K562 (cell line): ENCODE results near the gene FDX2. TPM values are rescaled to one million over a fixed set of nuclear protein-coding genes. Genes with fewer than 3 reads are reported as not detected.

ENCODE experiments used
- MBD2 ChIP-seq: sonication (generic); IDR thresholded peaks from 2 replicates; pipeline ENCODE4 v1.6.1; 2016; ENCODE audit warnings: low read depth, borderline replicate concordance
- MGA ChIP-seq: fragments of 450-650 bp; IDR thresholded peaks from 2 replicates; pipeline ENCODE4 v1.6.1; 2016; ENCODE audit warnings: mild to moderate bottlenecking, moderate library complexity
- PRDM10 ChIP-seq: fragments of 450-650 bp; IDR thresholded peaks from 2 replicates; pipeline ENCODE4 v1.6.1; 2018; ENCODE audit not compliant: partially characterized antibody
- THAP12 ChIP-seq: fragments of 250-450 bp; sonication (Bioruptor Pico); IDR thresholded peaks from 2 replicates; pipeline ENCODE4 v1.9.0; 2021; ENCODE audit warnings: mild to moderate bottlenecking, inconsistent platforms
- TSC22D4 ChIP-seq: fragments of 450-650 bp; IDR thresholded peaks from 2 replicates; pipeline ENCODE4 v1.6.1; 2016; ENCODE audit warnings: missing genetic modification characterization, missing biosample characterization, control low read depth
- ZBTB34 ChIP-seq: fragments of 250-450 bp; sonication (Bioruptor Pico); IDR thresholded peaks from 2 replicates; pipeline ENCODE4 v1.8.0; 2021; ENCODE audit warnings: mild to moderate bottlenecking, moderate library complexity
- ZNF232 ChIP-seq: sonication (generic); formaldehyde crosslinking; IDR thresholded peaks from 2 replicates; pipeline ENCODE4 v1.8.0; 2022; ENCODE audit warnings: mild to moderate bottlenecking, missing genetic modification reagents
- polyA plus RNA-seq, 8 experiments: library from polyadenylated mRNA; depleted of rRNA in 4 of 8; stranded (reverse) in 5 of 8; unstranded in 3 of 8; fragments of >200 nt; fragmentation: Nextera tagmentation in 2 of 8; fragmentation: Illumina TruSeq in 1 of 8; extraction: Ambion mirVana in 2 of 8; extraction: Trizol in 1 of 8; gene quantifications; 2 replicates each; pipeline versions ENCODE4 v1.2.1 to v1.2.3, GENCODE V29; 2011 to 2014; ENCODE audit warnings: inconsistent platforms in 1 of 8, missing spikeins in 1 of 8
- total RNA-seq, 7 experiments: library from RNA; depleted of rRNA in 6 of 7; stranded (reverse); fragments of >200 nt in 6 of 7; fragmentation: Illumina TruSeq in 2 of 7; extraction: Trizol in 2 of 7; gene quantifications; 2 replicates each; pipeline versions ENCODE4 v1.2.1 to v1.2.3, GENCODE V29; 2011 to 2021; ENCODE audit warnings: low replicate concordance in 1 of 7

FDX2 gene
- total and polyA plus RNA-seq, 9 of the 15 experiments (the other 6 are each of a cell fraction or from before 2014, with no cell fraction given) = 2.5 to 49.8 (median 29.7) TPM

- TF ChIP-seq ZNF232 (CRISPR knock-in tag) (no peak), TSC22D4 (tag) (no peak), PRDM10 (peak; percentile 25), MBD2 (0 out of 2 replicates have a peak, but pooled peaks have one; percentile 22), THAP12 (no peak), MGA (peak; percentile 93), ZBTB34 (CRISPR knock-in tag) (no peak)
Measured at GRCh38 chr19:10289167-10289835, 26.5 kb downstream of the FDX2 start (continued).
